GM19035 (cell line): ENCODE measurements around the gene CSH1.
"Not testable (repeated sequence)": the region's sequence is repeated elsewhere in the genome, so short reads cannot be mapped to it uniquely, and the experiment has no call there.

ENCODE experiments used
- ATAC-seq: cut with Tn5 transposase; IDR thresholded peaks from one replicate; pipeline ENCODE4 v1.9.1; 2021; ENCODE audit not compliant: unreplicated experiment

CSH1 gene

GRCh38 chr17:63928966-63929695, 32.8 kb upstream of the CSH1 start:
- no peak for ATAC-seq

- ATAC-seq: no peak
Measured at GRCh38 chr17:63928172-63928666, 31.8 kb upstream of the CSH1 start.

GRCh38 chr17:63927464-63928171, 31.2 kb upstream of the CSH1 start:
- ATAC-seq: no peak

- ATAC-seq: no peak
Measured at GRCh38 chr17:63926164-63926563, 29.8 kb upstream of the CSH1 start.

- ATAC-seq: no peak
Measured at GRCh38 chr17:63925615-63926014, 29.2 kb upstream of the CSH1 start.

- ATAC-seq: not testable (repeated sequence)
Measured at GRCh38 chr17:63922402-63922801, 26.0 kb upstream of the CSH1 start.

- not testable (repeated sequence) for ATAC-seq
Measured at GRCh38 chr17:63920779-63921178, 24.4 kb upstream of the CSH1 start.

- ATAC-seq: not testable (repeated sequence)
Measured at GRCh38 chr17:63920050-63920449, 23.7 kb upstream of the CSH1 start.

- ATAC-seq: no peak
Measured at GRCh38 chr17:63919311-63919723, 22.9 kb upstream of the CSH1 start.

GRCh38 chr17:63918789-63919305, 22.5 kb upstream of the CSH1 start, which contains the start of gene GH1:
GH1 (minus strand) TSS chr17:63918839; CDS start chr17:63918776, 63 bp downstream.
- ATAC-seq: not testable (repeated sequence)

GRCh38 chr17:63918305-63918704, 21.9 kb upstream of the CSH1 start:
- no peak for ATAC-seq

GRCh38 chr17:63917646-63918045, 21.3 kb upstream of the CSH1 start:
- ATAC-seq: no peak

- not testable (repeated sequence) for ATAC-seq
Measured at GRCh38 chr17:63917206-63917605, 20.8 kb upstream of the CSH1 start.

- no peak for ATAC-seq
Measured at GRCh38 chr17:63916566-63917185, 20.3 kb upstream of the CSH1 start.

GRCh38 chr17:63915753-63916152, 19.4 kb upstream of the CSH1 start:
- ATAC-seq: not testable (repeated sequence)

GRCh38 chr17:63914471-63914870, 18.1 kb upstream of the CSH1 start:
- ATAC-seq: no peak

GRCh38 chr17:63911657-63912100, 15.3 kb upstream of the CSH1 start:
- no peak for ATAC-seq

GRCh38 chr17:63911041-63911635, 14.8 kb upstream of the CSH1 start, which contains the start of gene CSHL1:
CSHL1 (minus strand) TSS chr17:63911258; CDS start chr17:63911196, 62 bp downstream.
- no peak for ATAC-seq

- no peak for ATAC-seq
Measured at GRCh38 chr17:63910096-63910495, 13.7 kb upstream of the CSH1 start.

GRCh38 chr17:63909586-63909985, 13.2 kb upstream of the CSH1 start:
- not testable (repeated sequence) for ATAC-seq
